WERI-Rb-1 (cell line): ENCODE data around the gene ANXA3.

Experiments
- DNase-seq: peaks from one replicate; pipeline ENCODE4 v3.0.0-alpha.2; 2020
- H3K27ac ChIP-seq: fragments of 250-450 bp; sonication (Bioruptor Pico); 2 replicates; pipeline ENCODE4 v1.5.1; 2020; ENCODE audit warnings: mild to moderate bottlenecking, moderate library complexity
- H3K27me3 ChIP-seq: fragments of 250-450 bp; sonication (Bioruptor Pico); 2 replicates; pipeline ENCODE4 v1.5.1; 2021; ENCODE audit warnings: mild to moderate bottlenecking, low read depth, moderate library complexity; ENCODE audit not compliant: insufficient read depth, severe bottlenecking
- H3K36me3 ChIP-seq: fragments of 250-450 bp; sonication (Bioruptor Pico); 2 replicates; pipeline ENCODE4 v1.5.1; 2020; ENCODE audit warnings: mild to moderate bottlenecking, moderate library complexity
- H3K4me3 ChIP-seq: 2 replicates; pipeline ENCODE4 v1.5.1; 2011; ENCODE audit warnings: low read depth, mild to moderate bottlenecking, control low read depth, low read length
- H3K9me3 ChIP-seq: fragments of 250-450 bp; sonication (Bioruptor Pico); 2 replicates; pipeline ENCODE4 v1.5.1; 2021; ENCODE audit warnings: mild to moderate bottlenecking, moderate library complexity; ENCODE audit not compliant: severe bottlenecking
- CTCF ChIP-seq: IDR thresholded peaks from 2 replicates; pipeline ENCODE4 v1.5.1; 2011; ENCODE audit warnings: low read depth, mild to moderate bottlenecking, control low read depth, inconsistent platforms, low read length

The ANXA3 gene

GRCh38 chr4:78513411-78513975, 38.1 kb upstream of the ANXA3 start:
- no peak for DNase-seq
- no peak for TF ChIP-seq CTCF
- no peak overlapping the region for H3K27ac ChIP-seq
- no peaks in the 10 kb centered on the region for H3K9me3 ChIP-seq
- H3K27me3 ChIP-seq: no peaks in the 10 kb centered on the region
- no peak overlapping the region for H3K4me3 ChIP-seq
- H3K36me3 ChIP-seq: no peaks in the 10 kb centered on the region

- no peaks in the 10 kb centered on the region for H3K27me3 ChIP-seq
- no peak overlapping the region for H3K4me3 ChIP-seq
- H3K9me3 ChIP-seq: no peaks in the 10 kb centered on the region
- H3K27ac ChIP-seq: no peak overlapping the region
- no peak for DNase-seq
- peak; percentile 24; the same call in 1 of the 2 replicates for TF ChIP-seq CTCF
- no peaks in the 10 kb centered on the region for H3K36me3 ChIP-seq
Observed at GRCh38 chr4:78517050-78517652, 34.4 kb upstream of the ANXA3 start.

DNA sequence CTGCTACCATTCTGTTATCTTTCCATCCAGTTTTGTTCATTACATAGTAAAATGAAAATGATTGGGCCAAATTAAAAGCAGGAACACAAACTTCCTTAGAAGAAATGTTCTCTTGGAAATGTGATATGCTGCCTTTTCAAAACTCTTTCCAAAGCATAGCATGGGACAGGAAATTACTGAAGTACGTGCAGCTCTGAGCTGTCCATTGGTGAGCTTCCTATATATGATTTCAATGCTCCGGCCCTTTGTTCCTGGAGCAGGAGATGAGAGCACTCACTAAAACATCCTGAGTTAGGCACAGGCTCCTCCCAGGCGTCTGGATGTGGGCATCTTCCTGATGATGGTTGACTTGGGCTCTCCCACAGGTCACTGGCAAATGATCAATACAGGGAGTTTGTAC, 33.0 kb upstream of the ANXA3 start:
- no peaks in the 10 kb centered on the region for H3K9me3 ChIP-seq
- no peak for TF ChIP-seq CTCF
- no peak overlapping the region for H3K27ac ChIP-seq
- no peak for DNase-seq
- H3K36me3 ChIP-seq: no peaks in the 10 kb centered on the region
- H3K27me3 ChIP-seq: no peaks in the 10 kb centered on the region
- no peak overlapping the region for H3K4me3 ChIP-seq

DNA sequence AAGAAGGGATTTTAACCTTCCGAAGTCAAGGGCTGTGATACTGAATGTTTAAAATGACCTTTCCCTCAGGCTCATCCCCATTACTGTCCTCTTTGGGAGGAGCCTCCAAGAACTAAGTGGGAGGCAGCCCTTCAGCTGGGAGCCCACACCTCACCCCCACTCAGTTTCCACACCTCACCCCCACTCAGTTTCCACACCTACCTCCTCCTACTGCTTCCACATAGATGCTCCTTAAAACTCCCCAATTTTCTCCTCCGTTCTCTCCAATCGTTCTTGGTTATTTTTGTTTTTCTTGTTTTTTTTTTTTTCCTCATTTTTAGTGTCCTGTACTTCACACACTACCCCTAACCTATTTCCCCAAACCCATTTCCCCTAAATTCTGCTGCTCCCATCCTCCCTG, 31.6 kb upstream of the ANXA3 start:
- no peak for DNase-seq
- H3K36me3 ChIP-seq: no peaks in the 10 kb centered on the region
- no peak for TF ChIP-seq CTCF
- no peak overlapping the region for H3K4me3 ChIP-seq
- no peak overlapping the region for H3K27ac ChIP-seq
- no peaks in the 10 kb centered on the region for H3K9me3 ChIP-seq
- no peaks in the 10 kb centered on the region for H3K27me3 ChIP-seq

- no peak for TF ChIP-seq CTCF
- Histone ChIP-seq H3K36me3 (no peaks in the 10 kb centered on the region), H3K27ac (no peak overlapping the region), H3K27me3 (no peaks in the 10 kb centered on the region), H3K9me3 (no peaks in the 10 kb centered on the region), H3K4me3 (no peak overlapping the region)
- DNase-seq: no peak
Observed at GRCh38 chr4:78520808-78521226, 30.8 kb upstream of the ANXA3 start.

- no peaks in the 10 kb centered on the region for H3K36me3 ChIP-seq
- H3K9me3 ChIP-seq: no peaks in the 10 kb centered on the region
- no peak overlapping the region for H3K4me3 ChIP-seq
- no peak for DNase-seq
- no peaks in the 10 kb centered on the region for H3K27me3 ChIP-seq
- no peak for TF ChIP-seq CTCF
- no peak overlapping the region for H3K27ac ChIP-seq
Observed at GRCh38 chr4:78524009-78524408, 27.6 kb upstream of the ANXA3 start.
